K562 (cell line): Measurements from ENCODE around the gene NUP153. TPM values are rescaled to one million over a fixed set of nuclear protein-coding genes. Genes with fewer than 3 reads are reported as not detected.
"Not testable (repeated sequence)": the region's sequence is repeated elsewhere in the genome, so short reads cannot be mapped to it uniquely, and the experiment has no call there.

ENCODE experiments used
- ATAC-seq: fragments of 200-7000 bp; cut with Tn5 transposase; 3 replicates; pipeline ENCODE4 v1.9.1; 2020; ENCODE audit warnings: moderate library complexity
- BruUV-seq: library from RNA; stranded (reverse); fragments of 400-500 nt; replicated peaks from 2 replicates; lab custom pipeline; 2021; lab: Mats Ljungman, UMichigan
- CTCF ChIA-PET: fragments of 300-600 bp; formaldehyde crosslinking; extraction: SDS; loops from one replicate; lab custom pipeline; 2021; ENCODE audit warnings: low intra/inter-chr PET ratio; lab: Yijun Ruan, JAX
- POLR2A ChIA-PET: fragments of 300-600, 350-650 bp; sonication (Branson Sonifier 250); formaldehyde crosslinking; extraction: SDS; loops from one replicate; lab custom pipeline; 2021; ENCODE audit warnings: antibody characterized with exemption, inconsistent platforms; lab: Yijun Ruan, JAX
- DNase-seq, 4 experiments: peaks; one replicate each; pipeline versions ENCODE4 v3.0.0 to v3.0.0-alpha.2; 2011 to 2018; ENCODE audit warnings: low spot score in 3 of 4, mixed read lengths in 3 of 4; ENCODE audit errors: extremely low read depth in 1 of 4
- FAIRE-seq: peaks from 2 replicates; lab custom pipeline; 2011; peaks lifted over from hg19 to GRCh38; lab: Jason Lieb, UNC
- H2AFZ ChIP-seq: 2 replicates; pipeline ENCODE4 v1.6.0; 2011; ENCODE audit warnings: low read depth, low read length, control low read depth, inconsistent platforms
- H3K27ac ChIP-seq: fragments of 200-600 bp; 3 replicates; pipeline ENCODE4 v1.8.0; 2011; ENCODE audit warnings: low read depth, mild to moderate bottlenecking, control low read depth, inconsistent platforms, low read length, moderate library complexity, mixed read lengths; ENCODE audit errors: extremely low read depth
- H3K27me3 ChIP-seq, 2 experiments: fragments of 300-600 bp in 1 of 2; 2 replicates in 1 of 2; 3 replicates in 1 of 2; pipeline versions ENCODE4 v1.6.0 to v1.8.0; 2011; ENCODE audit warnings: inconsistent platforms in 2 of 2, low read length in 2 of 2, mild to moderate bottlenecking in 1 of 2, mixed read lengths in 1 of 2, moderate library complexity in 1 of 2; ENCODE audit not compliant: control insufficient read depth in 2 of 2, insufficient read depth in 2 of 2
- H3K36me3 ChIP-seq: fragments of 300-600 bp; 3 replicates; pipeline ENCODE4 v1.8.0; 2011; ENCODE audit warnings: mild to moderate bottlenecking, low read length, inconsistent platforms; ENCODE audit not compliant: control insufficient read depth, insufficient read depth
- H3K4me1 ChIP-seq, 2 experiments: fragments of 200-600 bp in 1 of 2; replicated peaks in 1 of 2; 2 replicates in 1 of 2; 3 replicates in 1 of 2; pipeline versions ENCODE4 v1.5.1 to v1.8.0; 2011; ENCODE audit warnings: inconsistent platforms in 2 of 2, low read length in 2 of 2, mild to moderate bottlenecking in 1 of 2, mixed read lengths in 1 of 2, moderate library complexity in 1 of 2; ENCODE audit not compliant: control insufficient read depth in 2 of 2, insufficient read depth in 2 of 2
- H3K4me2 ChIP-seq: 2 replicates; pipeline ENCODE4 v1.6.1; 2011; ENCODE audit warnings: low read length, control low read depth, inconsistent platforms, mixed read lengths; ENCODE audit not compliant: insufficient read depth
- H3K4me3 ChIP-seq: fragments of 200-600 bp; sonication (generic), shearing (Covaris generic); 2 replicates; pipeline ENCODE4 v1.5.1; 2016; ENCODE audit warnings: control low read depth, inconsistent platforms
- H3K79me2 ChIP-seq: fragments of 200-600 bp; 3 replicates; pipeline ENCODE4 v1.8.0; 2011; ENCODE audit warnings: low read length, inconsistent platforms; ENCODE audit not compliant: control insufficient read depth, insufficient read depth
- H3K9ac ChIP-seq, 2 experiments: 2 replicates each; pipeline versions ENCODE4 v1.6.0 to v1.6.1; 2011; ENCODE audit warnings: low read depth in 2 of 2, low read length in 2 of 2, control low read depth in 1 of 2, inconsistent platforms in 1 of 2, mild to moderate bottlenecking in 1 of 2, mixed read lengths in 1 of 2; ENCODE audit not compliant: insufficient read depth in 1 of 2
- H3K9me1 ChIP-seq: one replicate; pipeline ENCODE4 v1.6.0; 2011; ENCODE audit warnings: inconsistent platforms, mild to moderate bottlenecking, low read length, moderate library complexity; ENCODE audit not compliant: control insufficient read depth, insufficient read depth
- H3K9me3 ChIP-seq: replicated peaks from 2 replicates; pipeline ENCODE4 v1.5.1; 2011; ENCODE audit warnings: low read depth, low read length, inconsistent platforms; ENCODE audit not compliant: control insufficient read depth, insufficient read depth
- H4K20me1 ChIP-seq: replicated peaks from 2 replicates; pipeline ENCODE4 v1.6.1; 2011; ENCODE audit warnings: low read length, inconsistent platforms, mixed read lengths; ENCODE audit not compliant: control insufficient read depth, insufficient read depth
- NFYB ChIP-seq: IDR thresholded peaks from 2 replicates; pipeline ENCODE4 v1.6.1; 2011; ENCODE audit warnings: mild to moderate bottlenecking, moderate library complexity; ENCODE audit not compliant: insufficient read length; ENCODE audit errors: extremely low read depth
- RBM25 ChIP-seq: fragments of 200-400 bp; formaldehyde crosslinking; IDR thresholded peaks from 2 replicates; pipeline ENCODE4 v1.6.1; 2018; ENCODE audit warnings: low read length, low read depth, moderate library complexity; ENCODE audit not compliant: severe bottlenecking
- WGBS: fragments of 100-300 bp; shearing (Covaris generic); methylation state at CpG from one replicate; pipeline ENCODE4 v1.1.6; 2016; ENCODE audit warnings: low coverage, mixed read lengths; ENCODE audit not compliant: insufficient coverage; ENCODE audit errors: missing lambda C conversion rate; 5-methylcytosine and 5-hydroxymethylcytosine counted together
- in situ Hi-C: fragments of 300-500 bp; cut with MboI; formaldehyde crosslinking; loops from 4 replicates; pipeline ENCODE4 v1.15.0; 2018; ENCODE audit warnings: inconsistent platforms, mixed read lengths
- intact Hi-C: fragments of 100-400 bp; cut with micrococcal nuclease; formaldehyde crosslinking; loops from 2 replicates; pipeline ENCODE4 v1.14.2; 2022
- polyA plus RNA-seq, 8 experiments: library from polyadenylated mRNA; depleted of rRNA in 4 of 8; stranded (reverse) in 5 of 8; unstranded in 3 of 8; fragments of >200 nt; fragmentation: Nextera tagmentation in 2 of 8; fragmentation: Illumina TruSeq in 1 of 8; extraction: Ambion mirVana in 2 of 8; extraction: Trizol in 1 of 8; gene quantifications; 2 replicates each; pipeline versions ENCODE4 v1.2.1 to v1.2.3, GENCODE V29; 2011 to 2014; ENCODE audit warnings: inconsistent platforms in 1 of 8, missing spikeins in 1 of 8
- total RNA-seq, 7 experiments: library from RNA; depleted of rRNA in 6 of 7; stranded (reverse); fragments of >200 nt in 6 of 7; fragmentation: Illumina TruSeq in 2 of 7; extraction: Trizol in 2 of 7; gene quantifications; 2 replicates each; pipeline versions ENCODE4 v1.2.1 to v1.2.3, GENCODE V29; 2011 to 2021; ENCODE audit warnings: low replicate concordance in 1 of 7
- TF ChIP-seq, protein P1 (sequence below): fragments of 450-650 bp; IDR thresholded peaks from 2 replicates; pipeline ENCODE4 v1.6.1; 2016; ENCODE audit warnings: mild to moderate bottlenecking

NUP153 gene
- total and polyA plus RNA-seq, 9 of the 15 experiments (the other 6 are each of a cell fraction or from before 2014, with no cell fraction given): 21.9 to 110 (median 84.8) TPM

DNA sequence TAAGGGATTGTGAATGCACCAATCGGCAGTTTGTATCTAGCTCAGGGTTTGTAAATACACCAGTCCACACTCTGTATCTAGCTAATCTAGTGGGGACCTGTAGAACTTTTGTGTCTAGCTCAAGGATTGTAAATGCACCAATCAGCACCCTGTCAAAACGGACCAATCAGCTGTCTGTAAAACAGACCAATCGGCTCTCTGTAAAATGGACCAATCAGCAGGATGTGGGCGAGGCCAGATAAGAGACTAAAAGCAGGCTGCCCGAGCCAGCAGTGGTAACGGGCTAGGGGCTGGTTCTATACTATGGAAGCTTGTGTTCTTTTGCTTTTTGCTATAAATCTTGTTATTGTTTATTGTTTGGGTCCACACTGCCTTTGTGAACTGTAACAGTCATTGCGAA, 125.4 kb downstream of the NUP153 start:
- ChIA-PET CTCF (interaction anchor here (5.2 kb wide), 1 partner anchor 425 kb away, joined by 63 read pairs; no protein-coding TSS in a partner anchor), POLR2A (interaction anchor here (0.6 kb wide), 1 partner anchor 745 kb away, joined by 3 read pairs; no protein-coding TSS in a partner anchor)
- not testable (repeated sequence) for ATAC-seq, H3K9me3 ChIP-seq, H3K4me3 ChIP-seq, H3K9ac ChIP-seq, BruUV-seq, H3K9me1 ChIP-seq, H3K4me1 ChIP-seq, H3K27me3 ChIP-seq, DNase-seq
- peak overlapping the region; percentile 64; the same call in 1 of the 2 replicates for H2AFZ ChIP-seq
- intact Hi-C loops: loop anchor here (5.0 to 10.0 kb wide), 3 partner anchors 221 to 921 kb away; no protein-coding TSS in a partner anchor
- peak; percentile 6 for TF ChIP-seq RBM25
- TF ChIP-seq, protein P1, sequence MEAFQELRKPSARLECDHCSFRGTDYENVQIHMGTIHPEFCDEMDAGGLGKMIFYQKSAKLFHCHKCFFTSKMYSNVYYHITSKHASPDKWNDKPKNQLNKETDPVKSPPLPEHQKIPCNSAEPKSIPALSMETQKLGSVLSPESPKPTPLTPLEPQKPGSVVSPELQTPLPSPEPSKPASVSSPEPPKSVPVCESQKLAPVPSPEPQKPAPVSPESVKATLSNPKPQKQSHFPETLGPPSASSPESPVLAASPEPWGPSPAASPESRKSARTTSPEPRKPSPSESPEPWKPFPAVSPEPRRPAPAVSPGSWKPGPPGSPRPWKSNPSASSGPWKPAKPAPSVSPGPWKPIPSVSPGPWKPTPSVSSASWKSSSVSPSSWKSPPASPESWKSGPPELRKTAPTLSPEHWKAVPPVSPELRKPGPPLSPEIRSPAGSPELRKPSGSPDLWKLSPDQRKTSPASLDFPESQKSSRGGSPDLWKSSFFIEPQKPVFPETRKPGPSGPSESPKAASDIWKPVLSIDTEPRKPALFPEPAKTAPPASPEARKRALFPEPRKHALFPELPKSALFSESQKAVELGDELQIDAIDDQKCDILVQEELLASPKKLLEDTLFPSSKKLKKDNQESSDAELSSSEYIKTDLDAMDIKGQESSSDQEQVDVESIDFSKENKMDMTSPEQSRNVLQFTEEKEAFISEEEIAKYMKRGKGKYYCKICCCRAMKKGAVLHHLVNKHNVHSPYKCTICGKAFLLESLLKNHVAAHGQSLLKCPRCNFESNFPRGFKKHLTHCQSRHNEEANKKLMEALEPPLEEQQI: 0 out of 2 replicates have a peak, but pooled peaks have one; percentile 17
- TF ChIP-seq NFYB: peak; percentile 67
- TF ChIP-seq, all 486 proteins: peak for 3; not testable (repeated sequence) for 483
- H3K4me2 ChIP-seq, FAIRE-seq, H3K36me3 ChIP-seq, H4K20me1 ChIP-seq, H3K27ac ChIP-seq, in situ Hi-C loops, H3K79me2 ChIP-seq: not testable (repeated sequence)
- 12% methylated on average over 7 of the region's 7 CpGs for WGBS
